GM19351 (cell line): ENCODE results near the gene KLF4.

ENCODE experiments used
- ATAC-seq: cut with Tn5 transposase; IDR thresholded peaks from one replicate; pipeline ENCODE4 v1.9.1; 2021; ENCODE audit warnings: mild to moderate bottlenecking, moderate library complexity; ENCODE audit not compliant: unreplicated experiment

KLF4 gene

DNA sequence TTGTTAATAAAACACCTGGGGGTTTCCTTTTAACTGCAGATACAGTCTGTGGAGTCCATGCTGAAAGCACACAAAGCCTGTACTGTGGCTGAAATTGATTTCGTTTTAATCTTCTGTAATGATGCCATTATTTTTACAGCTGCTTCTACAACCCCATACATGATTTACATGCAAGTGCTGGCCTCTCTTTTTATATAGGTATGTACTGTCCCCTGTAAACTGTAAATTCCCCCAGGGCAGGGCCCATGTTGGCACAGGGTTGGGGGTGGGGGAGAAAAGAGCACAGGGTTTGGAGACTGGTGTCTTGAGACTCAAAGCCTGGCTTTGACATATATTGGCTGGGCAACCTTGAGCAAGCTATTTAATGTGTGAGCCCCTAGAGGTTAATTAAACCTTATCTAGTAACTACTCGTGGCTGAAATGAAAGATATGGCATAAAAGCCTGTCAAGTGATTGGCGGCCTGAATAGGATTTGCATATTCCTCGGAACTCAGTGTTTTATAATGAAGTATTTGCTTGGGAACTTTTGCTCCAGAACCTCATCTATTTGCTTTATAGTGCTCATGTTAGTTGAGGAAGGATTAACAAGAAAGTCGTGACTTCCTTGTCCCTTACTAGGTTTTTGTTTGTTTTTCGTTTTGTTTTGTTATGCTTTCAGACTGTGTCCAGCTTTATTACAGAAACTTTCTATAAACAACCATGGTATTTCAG is 34.0 kb downstream of the KLF4 start:
- ATAC-seq: no peak

DNA sequence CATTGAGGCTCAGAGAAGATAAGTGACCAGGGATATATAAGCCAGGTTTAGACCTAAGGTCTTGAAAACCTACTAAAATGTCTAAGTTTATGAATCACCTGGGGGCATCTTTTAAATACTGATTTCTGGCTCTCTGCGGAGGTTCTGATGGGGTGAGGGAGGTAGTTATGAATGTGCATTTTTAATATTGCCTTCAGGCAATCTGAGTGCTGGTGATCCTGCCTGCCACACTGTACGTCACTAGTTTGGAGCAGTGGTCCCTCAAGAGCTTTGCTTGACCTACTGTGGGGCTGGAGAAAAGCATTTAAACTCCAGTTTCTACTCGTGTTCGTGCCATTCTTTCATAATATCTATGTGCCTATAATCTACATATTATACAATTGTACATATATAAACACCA is 36.1 kb downstream of the KLF4 start:
- ATAC-seq: no peak

DNA sequence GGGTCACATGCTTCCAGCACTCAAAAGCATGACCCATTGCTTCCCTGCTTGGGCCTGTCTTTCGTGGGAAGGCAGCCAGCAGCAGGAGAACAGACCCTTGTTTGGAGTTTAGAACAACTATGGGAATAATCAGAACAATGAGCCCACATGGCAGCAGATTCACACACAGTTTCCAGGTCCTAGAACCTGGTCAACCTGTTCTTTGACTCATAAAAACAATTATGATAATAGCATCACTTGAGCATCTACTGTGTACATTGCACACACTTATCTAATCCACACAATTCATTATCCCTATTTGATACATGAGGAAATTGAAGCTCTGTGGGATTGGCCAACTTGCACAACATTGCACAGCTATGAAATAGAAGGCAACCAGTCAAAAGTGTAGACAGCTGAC is 41.7 kb downstream of the KLF4 start:
- ATAC-seq: no peak

DNA sequence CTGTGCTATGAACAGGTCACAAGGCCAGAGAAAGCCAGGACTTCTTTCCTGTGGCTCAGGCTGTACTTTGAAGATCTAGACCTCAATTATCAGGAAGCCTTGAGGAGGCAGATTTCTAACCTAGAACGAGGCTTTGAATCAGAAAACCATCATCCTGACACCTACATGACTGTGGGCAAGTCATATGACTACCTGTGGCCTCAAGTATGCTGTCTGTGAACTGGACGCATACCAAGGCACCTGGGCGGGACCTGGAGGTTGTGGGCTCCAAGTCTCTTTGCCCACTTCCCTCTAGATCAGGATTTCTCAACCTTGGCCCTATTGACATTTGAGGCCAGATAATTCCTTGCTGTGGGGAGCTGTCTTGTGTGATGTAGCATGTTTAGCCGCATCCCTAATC is 42.5 kb downstream of the KLF4 start:
- ATAC-seq: no peak

DNA sequence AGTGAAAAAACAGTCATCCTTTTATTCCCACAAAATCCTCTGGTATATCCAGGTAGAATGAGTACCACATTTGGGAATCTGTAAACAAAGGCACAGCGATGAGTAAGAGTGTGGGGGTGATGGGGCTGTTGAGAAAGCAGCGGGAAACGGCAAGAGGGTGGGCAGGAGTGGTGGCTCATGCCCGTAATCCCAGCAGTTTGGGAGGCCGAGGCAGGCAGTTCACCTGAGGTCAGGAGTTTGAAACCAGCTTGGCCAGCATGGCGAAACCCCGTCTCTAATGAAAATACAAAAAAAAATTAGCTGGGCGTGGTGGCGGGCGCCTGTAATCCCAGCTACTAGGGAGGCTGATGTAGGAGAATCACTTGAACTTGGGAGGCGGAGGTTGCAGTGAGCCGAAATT is 43.1 kb downstream of the KLF4 start:
- no peak for ATAC-seq

DNA sequence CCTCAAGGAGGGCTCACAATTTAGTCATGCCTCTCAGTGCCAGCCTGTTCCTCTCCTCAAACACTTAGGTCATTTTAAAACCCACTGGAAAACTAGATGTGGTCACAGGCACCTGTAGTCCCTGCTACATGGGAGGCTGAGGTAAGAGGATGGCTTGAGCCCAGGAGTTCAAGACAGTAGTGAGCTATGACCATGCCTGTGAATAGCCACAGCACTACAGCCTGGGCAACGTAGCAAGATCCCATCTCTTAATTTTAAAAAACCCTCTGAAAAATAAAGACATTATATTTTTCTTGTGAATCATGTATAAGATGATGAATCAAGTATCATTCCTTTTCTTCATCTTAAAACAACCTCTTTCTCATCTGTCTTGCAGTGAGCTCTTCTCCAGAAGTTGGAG is 45.8 kb downstream of the KLF4 start:
- ATAC-seq: no peak

DNA sequence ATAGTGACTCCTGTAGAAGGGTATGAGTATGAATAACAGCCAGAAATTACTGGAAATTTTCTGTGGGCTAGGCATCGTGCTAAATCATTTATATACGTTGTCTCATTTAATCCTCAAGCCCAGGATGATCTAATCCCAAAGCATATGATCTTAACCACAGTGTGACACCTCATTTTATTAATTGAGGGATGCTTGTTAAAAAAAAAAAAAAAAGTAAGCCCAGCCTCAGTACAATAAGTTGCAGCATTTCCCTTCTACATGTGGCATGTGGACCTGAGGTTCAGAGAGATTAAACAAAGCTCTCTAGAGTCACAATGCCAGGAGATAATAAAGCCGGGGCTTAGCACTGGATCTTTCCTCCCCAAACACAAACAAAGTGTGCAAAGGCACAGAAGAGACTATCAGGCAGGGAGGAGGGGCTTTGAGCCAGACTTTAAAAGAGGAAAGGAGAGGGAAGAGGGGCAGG is 49.5 kb downstream of the KLF4 start:
- ATAC-seq: no peak

DNA sequence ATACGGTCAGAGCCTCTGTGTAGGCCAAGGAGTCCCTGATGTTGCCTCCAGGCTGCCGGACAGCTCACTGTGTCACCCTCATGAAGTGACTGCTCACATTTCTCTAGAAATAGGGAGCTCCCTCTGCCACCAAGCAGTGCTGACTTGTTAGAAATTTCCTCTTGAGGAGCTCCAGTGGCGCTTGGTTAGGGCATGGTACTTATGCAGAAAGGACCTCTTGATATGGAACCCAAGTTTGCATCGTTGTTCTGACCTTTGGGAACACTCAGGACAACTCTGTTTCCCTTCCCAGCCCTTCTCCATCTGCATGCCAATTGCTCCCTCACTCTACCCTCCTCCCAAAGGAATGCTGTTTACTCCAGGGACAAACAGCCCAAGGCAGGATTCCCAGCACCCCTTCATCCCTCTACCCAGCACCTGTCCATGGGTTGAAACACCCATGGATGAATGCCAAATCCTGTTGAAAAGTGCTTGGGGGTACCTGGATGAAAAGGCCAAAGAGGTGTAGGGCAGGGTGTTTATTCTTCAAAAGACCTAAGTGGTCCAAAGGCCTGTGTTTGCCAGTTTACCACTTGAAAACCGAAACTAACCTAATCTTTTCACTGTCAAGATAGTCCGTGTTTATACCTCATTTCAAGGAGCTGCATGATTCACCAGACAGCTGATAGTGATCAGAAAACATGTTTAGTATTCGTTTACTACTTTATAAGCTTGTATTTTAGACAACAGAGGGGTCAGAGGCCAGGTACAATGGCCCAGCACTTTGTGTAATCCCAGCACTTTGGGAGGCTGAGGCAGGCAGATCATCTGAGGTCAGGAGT is 51.1 kb downstream of the KLF4 start:
- ATAC-seq: no peak

DNA sequence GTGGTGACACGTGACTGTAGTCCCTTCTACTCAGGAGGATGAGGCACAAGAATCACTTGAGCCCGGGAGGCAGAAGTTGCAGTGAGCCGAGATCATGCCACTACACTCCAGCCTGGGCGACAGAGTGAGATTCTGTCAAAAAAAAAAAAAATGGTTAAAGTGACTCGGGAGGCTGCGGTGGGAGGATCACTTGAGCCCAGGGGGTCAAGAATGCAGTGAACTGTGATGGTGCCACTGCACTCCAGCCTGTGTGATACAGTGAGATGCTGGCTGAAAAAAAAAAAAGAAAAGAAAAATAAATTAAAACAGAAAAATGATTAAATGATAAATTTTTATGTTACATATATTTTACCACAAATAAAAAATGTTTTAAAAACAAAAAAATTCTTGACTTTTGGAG is 51.9 kb downstream of the KLF4 start:
- ATAC-seq: no peak

DNA sequence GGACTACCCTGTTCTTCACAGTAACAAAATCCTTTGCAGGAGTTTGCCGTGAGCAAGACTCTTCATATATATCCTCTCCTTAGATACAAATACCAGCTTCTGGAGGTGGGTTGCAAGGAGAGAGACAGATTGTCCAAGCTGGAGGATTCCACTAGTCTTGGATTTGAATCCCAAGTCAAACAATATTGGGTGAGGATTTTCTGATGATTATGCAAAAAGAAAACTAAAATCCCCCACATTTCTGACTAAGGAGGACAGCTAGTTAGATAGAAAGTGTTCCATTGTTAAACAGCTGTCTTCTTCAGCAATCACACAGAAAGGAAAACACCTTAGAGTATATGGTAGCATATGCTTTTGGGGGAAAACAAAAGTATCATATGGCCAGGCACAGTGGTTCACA is 54.2 kb downstream of the KLF4 start:
- no peak for ATAC-seq
